Inferior parietal cortex (tissue), 1 donor: Measurements from ENCODE around the gene TPP2.

ENCODE experiments used
- DNase-seq: peaks from one replicate; pipeline ENCODE4 v3.0.0-alpha.2; 2016; ENCODE audit errors: extremely low spot score

Gene TPP2

DNA sequence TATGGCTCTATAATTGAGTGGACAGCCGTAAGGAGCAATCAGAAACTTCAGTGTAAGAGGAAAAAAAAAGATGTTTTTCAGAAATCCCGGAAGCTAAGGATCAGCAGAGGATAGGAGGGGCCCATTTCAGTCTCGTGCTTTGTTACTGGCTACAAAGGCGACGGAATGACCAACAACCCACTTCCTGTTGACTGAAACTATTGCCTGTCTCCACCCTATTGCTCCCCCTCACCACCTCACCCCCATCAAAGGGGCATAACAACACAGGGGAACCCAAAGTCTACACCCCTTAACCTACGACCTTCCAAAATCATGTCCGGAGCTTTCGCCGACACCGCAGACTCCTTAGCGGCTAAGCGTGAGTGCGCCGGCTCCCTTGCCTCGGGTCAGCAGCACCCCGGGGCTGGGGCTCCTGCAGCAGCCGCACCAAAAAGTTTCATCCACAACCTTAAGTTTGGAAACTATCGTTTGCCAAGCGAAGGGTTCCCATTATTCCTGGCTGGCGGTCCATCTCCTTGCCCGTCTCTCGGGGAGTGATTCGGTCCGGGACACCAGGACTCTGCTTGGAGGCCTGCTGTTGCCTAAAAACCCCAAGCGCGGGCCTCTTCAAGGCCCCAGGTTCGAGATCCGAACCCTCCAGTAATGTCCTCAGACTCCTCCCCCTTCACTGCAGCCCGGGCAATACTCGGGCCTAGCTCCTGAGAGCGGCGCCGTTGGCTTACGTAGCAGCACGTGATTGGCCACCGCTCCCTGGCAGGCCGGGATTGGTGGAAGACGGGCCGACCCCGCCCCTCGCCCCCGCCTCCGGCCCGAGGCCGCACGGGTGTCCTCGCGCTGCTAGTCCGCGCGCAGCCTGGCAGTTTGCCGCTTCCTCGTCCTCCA lies at the start of gene TPP2:
TSS of gene TPP2 (plus strand) at position 840 of the 882 bp plus-strand sequence. CDS start 53 bp downstream, outside the sequence.
- peak; percentile 96 for DNase-seq

DNA sequence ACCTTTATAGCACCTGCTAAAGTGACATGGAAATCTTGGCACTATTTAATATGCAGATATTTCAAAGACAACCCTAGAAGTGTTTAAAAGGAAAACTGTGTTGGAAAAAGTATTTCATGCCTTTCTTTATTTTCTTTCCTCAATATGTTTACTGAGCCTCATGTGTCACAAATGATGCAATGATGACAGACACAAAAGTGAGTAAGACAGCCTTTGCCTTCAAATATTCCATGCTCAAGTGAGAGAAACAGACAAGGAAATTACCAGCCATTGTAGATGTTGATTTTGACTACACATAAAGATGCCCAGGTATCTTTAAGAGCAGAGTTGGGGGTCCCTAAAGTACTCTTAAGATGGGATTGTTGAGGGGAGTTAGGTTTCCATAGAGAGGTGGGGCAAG lies 48.0 kb upstream of the TPP2 start:
- no peak for DNase-seq

DNA sequence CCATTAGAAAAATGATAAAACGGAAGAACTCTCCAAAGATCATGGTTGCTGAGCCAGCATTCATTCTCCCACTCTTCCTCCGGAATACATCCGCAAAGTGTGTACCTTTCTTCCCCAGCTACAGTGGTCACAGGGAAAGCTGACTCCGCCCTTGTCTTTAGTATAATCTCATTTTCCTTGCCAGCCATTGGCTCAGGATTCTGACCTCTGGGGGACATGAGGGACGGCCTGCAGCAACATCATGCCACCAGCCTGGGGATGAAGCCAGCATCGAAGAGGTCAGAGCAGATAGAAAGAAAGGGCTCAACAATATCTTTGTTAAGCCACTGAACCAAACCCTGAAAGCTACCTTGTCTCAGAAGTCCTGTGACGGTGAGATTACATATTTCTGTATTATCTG lies 46.3 kb upstream of the TPP2 start:
- DNase-seq = no peak

DNA sequence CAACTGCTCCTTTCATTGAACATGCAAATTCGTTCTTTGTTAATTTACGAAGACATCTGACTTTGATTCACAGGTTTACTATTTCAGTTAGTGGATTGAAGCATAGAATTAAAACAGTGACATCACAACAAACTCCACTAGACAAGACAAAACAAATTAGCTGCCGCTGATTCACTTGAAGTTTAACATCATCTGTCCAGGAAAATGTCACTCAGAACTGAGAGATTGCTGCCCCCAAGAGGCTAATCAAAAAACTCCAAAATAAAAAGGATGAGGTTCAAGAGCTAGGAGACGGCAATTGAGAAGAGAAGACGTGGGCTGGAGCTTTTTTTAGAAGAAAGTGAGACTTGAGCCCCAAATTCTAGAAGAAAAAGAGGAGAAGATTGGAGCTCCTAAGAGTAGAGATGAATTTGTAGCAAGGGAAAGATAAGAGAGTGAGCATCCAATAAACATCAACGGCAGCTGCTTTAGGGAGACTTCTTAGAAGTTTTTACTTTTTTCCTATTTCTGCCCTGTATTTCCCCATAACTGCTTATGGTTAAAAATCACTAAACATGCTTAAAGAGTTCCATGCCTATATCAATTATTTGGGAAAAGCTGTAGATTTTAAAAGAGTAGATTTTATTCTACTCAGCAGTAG lies 40.8 kb upstream of the TPP2 start:
- peak; percentile 80 for DNase-seq

DNA sequence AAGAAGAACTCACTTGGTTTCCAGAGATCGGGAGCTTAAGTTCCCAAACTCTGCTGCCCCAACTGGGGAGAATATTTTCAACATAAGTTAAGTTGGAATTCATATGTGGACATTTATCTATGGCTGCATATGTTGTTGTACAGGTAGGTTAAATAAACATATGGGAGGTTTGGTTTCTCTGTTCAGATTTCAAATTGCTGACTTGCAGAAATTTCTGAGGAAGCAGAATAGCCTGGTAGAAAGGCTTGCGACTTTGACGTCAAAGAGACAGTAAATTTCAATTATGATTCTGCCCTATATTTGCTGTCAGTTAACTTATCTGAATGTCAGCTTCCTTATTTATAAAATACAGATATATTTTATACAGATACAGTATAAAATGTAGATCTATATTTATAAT lies 40.0 kb upstream of the TPP2 start:
- no peak for DNase-seq

DNA sequence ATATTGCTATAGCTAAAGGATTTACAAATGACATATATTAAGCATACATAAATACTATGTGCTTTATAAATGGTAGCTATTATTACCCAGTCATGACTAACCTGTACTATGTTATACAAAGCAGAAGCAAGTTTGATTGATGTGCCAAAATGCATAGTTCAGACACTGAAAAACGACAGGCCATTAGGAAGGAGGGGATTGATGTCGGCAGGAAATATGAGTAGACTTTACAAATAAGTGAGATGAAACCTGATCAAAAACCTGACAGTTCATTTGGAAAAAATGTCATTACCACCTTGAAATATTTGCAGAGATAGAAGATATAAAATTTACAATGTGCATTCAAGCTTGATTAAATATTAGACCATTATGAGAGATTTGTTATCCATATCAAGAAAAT lies 38.8 kb upstream of the TPP2 start:
- DNase-seq = no peak

DNA sequence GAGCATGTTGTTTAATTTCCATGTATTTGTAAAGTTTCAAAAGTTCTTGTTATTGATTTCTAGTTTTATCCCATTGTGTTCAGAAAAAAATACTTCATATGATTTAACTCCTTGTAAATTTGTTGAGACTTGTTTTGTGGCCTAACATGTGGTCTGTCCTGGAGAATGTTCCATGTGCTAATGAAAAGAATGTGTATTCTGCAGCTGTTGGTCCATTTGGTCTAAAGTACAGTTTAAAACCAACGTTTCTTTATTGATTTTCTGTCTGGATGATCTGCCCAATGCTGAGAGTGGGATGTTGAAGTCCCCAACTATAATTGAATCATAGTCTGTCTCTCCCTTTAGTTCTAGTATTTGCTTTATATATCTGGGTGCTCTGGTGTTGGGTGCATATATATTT lies 34.9 kb upstream of the TPP2 start:
- no peak for DNase-seq

DNA sequence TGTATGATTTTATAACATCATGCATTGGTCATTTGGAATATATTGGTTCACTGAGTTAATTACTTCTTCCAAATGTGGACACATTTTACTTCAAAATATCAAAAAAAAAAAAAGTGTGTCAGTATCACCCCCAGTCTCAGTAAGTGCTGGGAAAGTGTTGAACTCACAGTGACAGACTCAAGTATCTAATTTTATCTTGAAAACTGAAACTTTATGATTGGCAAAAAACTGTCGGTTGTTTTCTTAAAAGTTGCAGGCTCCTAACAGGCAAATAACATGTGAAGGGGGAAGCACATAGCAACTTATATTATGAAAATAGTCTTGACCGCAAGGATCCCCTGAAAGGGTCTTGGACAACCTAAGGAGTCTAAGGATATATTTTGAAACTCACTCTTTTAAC lies 33.5 kb upstream of the TPP2 start:
- no peak for DNase-seq

DNA sequence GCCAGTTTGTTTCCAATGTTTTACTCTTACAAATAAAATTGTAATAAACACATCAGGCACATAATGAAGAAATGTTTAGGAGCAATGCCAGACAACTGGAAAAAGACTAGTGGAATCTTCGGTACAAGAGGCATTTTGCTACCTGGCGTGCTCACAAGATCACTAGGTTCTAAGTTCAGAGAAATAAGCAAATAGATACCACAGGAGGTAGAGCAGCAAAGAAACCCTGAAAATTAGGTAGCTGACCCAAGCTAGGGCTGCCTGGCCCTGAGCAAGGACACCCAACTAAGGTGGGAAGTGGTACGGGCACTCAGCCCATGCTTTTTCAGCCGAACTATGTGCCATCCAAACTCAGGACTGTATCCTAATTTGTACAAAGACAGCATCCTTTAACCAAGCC lies 32.2 kb upstream of the TPP2 start:
- DNase-seq = no peak

DNA sequence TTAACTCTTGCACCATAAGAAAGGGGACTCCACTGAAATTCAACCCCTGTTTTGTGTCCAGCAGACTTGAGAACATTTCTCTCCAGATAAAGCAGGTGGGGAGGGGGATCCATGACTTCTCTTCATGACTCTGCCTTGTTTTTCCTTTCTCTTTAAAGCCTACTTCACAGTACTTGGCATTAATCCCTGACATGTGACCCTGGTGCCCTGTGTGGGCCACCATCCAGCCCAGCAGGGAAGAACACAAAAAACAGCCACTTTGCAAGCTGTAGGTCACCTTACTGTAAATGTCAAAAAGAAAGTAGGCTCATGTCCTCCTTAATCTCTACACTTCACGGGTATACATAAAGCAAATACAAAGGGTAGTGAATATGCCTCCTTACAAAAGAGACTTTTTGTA lies 30.3 kb upstream of the TPP2 start:
- DNase-seq = no peak

DNA sequence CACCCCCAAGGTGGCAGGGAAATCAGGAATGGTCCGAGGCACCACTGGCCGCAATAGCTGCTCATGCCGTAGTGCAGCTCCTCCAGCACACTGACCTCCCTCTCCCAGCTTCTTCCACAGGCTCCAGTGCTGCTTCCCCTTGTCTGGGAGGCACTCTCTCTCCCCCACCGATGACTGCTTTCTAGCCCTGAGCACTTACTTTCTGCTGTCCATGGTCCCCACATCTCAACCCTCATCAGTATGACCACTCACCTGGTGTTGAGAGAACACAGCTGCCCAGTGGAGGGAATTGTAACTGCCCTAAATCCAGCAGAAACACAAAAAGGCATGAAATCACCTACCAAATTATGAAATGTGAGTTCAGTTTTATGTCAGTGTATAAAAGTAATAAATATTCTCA lies 28.9 kb upstream of the TPP2 start:
- no peak for DNase-seq

DNA sequence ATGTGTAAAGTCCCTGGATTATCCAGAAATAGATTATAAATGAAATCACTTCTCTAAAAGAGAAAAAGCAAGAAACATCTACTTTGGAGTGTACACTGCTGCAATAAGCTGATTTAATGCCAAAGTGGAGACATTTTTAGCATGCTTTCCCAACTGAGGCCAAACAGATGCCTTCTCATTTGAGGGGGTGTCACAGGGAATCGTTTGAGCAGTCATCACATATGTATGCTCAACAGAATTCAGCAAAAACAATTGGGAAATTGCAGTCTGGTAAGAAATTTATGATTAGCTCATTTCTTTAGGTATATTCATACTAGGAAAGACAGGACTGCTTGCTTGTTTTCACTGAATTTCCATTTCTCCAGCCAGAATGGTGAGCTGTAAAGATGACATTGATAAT lies 27.3 kb upstream of the TPP2 start:
- DNase-seq = no peak

DNA sequence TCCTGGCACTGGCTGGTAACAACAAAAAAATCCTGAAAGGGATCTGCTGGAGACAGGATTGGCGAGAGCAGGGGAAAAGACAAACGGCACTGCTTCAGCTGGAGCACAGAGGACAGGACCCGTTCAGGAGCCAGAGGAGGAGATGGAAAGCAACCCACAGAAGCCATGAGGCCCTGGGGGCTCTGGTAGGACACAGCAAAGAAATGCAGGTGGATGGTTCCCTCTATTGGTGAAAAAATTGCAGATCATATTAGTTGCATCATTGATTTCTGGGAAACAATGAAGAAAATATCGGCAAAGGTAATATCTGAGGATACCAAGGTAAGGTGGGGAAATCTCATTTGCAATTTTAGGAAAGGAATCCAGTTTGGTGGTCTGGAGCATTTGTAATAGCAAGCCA lies 25.7 kb upstream of the TPP2 start:
- DNase-seq = no peak

DNA sequence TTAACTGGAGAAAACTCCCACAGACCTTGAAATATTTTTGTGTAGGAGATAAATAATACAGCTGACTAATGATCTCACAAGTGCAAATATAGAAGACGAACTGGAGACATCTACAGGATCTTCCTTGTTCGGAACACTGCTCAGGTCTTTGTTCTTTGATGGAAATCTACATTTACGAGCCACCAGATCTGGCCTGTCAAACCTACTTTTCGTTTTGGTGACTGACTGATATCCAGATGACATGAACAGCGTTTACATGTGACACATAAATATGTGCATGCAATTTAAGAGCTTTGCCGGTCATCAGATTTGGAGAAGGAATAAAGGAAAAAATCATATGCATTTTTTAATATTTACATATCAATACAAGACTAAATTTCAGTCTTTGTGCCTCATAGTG lies 24.5 kb upstream of the TPP2 start:
- DNase-seq = no peak

DNA sequence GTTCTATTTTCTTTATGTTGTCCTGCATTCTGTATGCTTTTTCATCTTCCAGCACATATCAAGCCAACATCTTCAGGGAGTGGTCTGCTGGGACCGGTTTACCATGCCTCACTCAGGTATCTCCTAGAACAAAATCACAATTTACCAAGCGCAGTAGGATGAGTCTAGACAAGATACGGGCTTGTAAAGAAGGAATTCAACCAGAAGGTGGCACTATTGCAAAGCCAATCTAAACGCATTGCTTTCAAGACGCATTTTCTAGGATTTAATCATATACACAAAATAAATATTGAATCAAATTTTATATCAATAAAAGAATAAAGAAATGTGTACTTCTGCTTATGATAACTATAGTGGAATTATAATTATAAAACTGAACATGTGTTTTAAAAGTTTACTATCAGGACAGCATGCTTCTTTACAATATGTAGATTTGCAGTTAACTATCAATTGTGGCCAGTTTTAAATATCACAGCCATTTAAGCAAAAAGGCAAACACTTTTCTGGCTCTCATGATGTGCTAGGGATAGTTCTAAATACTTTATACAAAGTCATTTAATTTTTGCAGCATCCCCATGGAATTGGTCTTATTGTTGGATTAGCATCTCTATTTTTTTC lies 16.1 kb upstream of the TPP2 start:
- DNase-seq = peak; percentile 95

DNA sequence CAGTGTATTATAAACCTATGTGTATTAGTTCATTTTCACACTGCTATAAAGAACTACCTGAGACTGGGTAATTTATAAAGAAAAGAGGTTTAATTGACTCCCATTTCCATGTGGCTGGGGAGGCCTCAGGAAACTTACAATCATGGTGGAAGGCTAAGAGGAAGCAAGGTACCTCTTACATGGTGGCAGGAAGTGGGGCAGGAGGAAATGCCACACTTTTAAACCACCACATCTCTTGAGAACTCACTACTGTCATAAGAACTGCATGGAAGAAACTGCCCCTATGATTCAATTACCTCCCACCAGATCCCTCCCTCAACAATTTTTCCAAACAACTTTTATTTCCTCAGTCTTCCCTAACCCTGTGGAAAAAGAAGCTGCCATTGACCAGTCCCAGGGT lies 14.5 kb upstream of the TPP2 start:
- no peak for DNase-seq

DNA sequence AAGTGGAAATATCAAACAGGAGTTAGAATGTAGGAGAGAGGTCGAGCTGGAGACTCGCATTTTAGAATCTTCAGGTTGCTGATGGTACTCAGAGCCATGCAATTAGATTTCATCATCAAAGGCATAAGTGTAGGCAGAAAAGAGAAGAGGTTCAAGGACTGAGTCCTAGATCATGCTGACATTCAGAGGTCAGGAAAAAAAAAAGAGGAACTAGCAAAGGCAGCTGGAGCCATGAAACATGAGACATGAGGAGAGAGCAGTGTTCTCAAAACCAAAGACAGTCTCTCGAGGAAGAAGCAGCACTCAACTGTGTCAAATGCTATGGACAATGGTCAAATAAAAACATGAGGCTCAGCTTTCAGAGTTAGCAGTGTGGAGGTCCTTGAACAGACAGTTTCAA lies 12.4 kb upstream of the TPP2 start:
- no peak for DNase-seq

DNA sequence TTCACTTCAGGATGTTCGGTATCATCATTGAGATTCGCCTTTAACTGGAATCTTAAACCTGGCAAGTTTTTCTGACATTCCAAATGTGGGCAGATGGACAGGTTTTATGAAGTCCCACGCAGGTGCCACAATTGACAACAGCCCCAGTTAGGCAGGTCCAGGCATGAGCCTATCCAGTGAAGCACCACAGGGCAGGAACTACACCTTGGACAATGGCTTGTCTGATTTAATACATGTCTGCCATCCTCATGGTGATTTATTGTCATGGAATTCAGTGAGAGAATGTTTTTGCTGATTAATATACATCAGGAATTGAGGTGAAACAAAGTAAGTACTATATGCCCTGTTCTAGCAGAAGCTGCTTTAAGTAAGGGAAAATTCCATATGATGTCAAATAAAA lies 10.2 kb upstream of the TPP2 start:
- DNase-seq = no peak

DNA sequence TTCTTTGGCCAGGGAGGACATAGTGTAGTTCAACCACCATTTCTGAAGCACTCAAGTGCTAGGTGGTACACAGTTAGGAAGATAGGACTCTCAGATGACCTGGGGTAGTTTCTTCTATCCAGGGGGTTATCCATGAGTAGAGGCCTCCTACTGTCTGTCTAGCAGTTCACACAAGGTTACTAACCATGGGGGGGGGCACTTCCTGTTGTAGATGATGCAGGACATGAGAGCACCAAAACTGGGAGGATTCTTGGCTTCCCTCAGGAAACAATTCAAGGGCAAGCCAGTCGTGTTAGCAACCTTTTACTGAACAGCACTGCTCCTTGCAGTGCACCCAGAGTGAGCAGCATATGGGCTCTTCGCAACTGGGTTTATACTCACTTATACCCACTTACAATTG lies 8.9 kb upstream of the TPP2 start:
- no peak for DNase-seq

DNA sequence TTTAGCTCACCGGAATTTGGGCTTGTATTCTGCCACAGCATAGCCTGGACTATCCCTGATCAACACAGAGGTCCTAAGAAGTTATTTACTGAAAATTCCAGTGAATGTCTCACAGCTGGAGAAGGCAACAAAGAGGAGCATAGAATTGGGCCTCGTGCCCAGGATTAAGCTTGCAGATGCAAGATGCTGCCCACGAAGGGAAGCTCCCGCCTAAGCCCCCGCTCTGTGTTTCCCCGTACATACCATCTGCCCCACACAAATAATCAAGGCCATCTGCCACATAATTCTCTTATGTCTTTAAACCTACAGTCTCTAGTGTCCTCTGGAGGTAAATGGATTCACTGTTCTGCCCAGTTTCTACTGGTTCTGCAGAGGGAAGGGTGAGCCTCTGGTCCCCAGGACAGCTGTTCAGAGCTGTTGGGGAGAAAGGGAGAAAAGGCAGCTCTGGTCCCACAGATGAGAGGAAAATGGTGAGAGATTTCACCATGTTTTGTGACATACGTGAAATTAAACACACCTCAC lies 7.4 kb upstream of the TPP2 start:
- DNase-seq = no peak

DNA sequence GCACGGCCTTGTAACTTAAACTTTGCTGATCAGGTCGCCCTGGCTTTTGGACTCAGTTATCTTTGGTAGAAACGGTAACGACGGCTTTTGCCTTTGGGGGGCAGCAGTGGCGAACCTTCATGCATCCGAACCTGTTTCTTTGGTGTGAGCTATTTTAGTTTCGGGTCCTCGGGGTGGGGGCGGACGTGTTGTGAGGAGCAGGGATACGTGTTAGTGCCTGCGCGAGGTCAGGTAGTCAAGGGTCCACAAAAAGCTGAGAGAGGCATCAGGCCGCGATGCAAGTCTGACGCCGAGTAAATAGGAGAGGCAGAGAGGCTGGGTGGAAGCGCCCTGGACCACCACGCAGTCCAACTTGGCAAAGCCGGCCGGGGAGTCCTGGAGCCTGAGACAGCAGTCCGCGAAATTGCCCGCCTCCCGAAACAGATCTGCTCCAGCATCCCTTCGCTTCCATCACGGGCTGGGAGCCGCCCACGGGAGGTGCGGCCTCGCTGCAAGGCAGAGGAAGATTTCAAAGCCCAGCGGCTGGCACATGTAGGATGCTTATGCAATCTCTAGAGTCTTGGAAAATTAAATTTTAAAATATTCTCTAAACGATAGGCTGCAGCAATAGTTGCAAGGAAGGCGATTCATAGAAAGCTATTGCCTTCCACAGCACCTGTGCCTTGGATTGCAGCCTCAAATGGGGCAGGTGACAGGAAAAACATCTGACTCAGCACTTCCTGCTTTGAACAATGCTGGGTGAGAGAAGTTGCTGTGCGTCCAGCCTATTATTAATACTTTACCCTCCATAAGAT lies 4.6 kb upstream of the TPP2 start:
- peak; percentile 83 for DNase-seq

DNA sequence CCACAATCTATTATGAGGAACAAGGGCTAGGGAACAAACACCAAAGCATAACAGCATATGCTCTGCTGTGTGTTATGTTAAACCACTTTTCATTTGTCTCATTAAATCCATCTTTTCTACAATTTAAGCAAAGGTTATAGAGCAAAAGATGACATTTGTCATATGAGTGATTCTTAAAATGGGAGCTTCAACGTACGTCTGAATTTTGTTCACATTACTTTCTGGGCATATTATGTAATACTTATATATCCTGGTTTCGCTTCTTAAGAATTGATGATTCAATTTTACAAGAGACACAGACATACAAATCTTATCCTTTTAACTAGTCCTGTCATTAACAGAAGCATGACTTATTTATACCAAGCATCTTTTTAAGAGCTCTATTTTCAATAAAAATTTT lies 3.3 kb upstream of the TPP2 start:
- DNase-seq = no peak
